ENCODE measurements around the gene LRRC71. TPM values are rescaled to one million over a fixed set of nuclear protein-coding genes. Genes with fewer than 3 reads are reported as not detected.
A peak's percentile ranks its signal among the peaks of the same experiment; 100 is the strongest.

The LRRC71 gene
- total RNA-seq, 1 donor from 2014 or later = not detected

GRCh38 chr1:156883919-156884318 lies 36.5 kb upstream of the LRRC71 start:
- Histone ChIP-seq H3K27me3 (peaks cover 33% of the 10 kb centered on the region), H3K79me2 (ENCODE audit: low read depth) (no peaks in the 10 kb centered on the region), H3K4me1 (peaks cover 30% of the 10 kb centered on the region), H3K9ac (no peak overlapping the region), H2AFZ (replicated peaks) (peak overlapping the region; percentile 44), H3K9me3 (ENCODE audit: low read depth) (no peaks in the 10 kb centered on the region), H3K4me2 (no peak overlapping the region), H3K36me3 (no peaks in the 10 kb centered on the region), H3K27ac (no peak overlapping the region), H3F3A (ENCODE audit: low read depth) (peaks cover 3% of the 10 kb centered on the region), H4K20me1 (ENCODE audit: low read depth) (no peaks in the 10 kb centered on the region), H3K4me3 (no peak overlapping the region)
- Mint-ChIP-seq H3K27ac (no peak overlapping the region), H3K4me3 (no peak overlapping the region), H3K27me3 (ENCODE audit: insufficient read depth, low read depth) (peaks cover 24% of the 10 kb centered on the region), H3K4me1 (peaks cover 45% of the 10 kb centered on the region), H3K36me3 (no peaks in the 10 kb centered on the region), H3K9me3 (no peaks in the 10 kb centered on the region)
- TF ChIP-seq EZH2phosphoT487 (IDR thresholded peaks at IDR 0.05) = no peak
- TF ChIP-seq EZH2 (IDR thresholded peaks at IDR 0.05) = no peak
- TF ChIP-seq, protein P1, sequence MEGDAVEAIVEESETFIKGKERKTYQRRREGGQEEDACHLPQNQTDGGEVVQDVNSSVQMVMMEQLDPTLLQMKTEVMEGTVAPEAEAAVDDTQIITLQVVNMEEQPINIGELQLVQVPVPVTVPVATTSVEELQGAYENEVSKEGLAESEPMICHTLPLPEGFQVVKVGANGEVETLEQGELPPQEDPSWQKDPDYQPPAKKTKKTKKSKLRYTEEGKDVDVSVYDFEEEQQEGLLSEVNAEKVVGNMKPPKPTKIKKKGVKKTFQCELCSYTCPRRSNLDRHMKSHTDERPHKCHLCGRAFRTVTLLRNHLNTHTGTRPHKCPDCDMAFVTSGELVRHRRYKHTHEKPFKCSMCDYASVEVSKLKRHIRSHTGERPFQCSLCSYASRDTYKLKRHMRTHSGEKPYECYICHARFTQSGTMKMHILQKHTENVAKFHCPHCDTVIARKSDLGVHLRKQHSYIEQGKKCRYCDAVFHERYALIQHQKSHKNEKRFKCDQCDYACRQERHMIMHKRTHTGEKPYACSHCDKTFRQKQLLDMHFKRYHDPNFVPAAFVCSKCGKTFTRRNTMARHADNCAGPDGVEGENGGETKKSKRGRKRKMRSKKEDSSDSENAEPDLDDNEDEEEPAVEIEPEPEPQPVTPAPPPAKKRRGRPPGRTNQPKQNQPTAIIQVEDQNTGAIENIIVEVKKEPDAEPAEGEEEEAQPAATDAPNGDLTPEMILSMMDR (IDR thresholded peaks at IDR 0.05) = no peak
- DNase-seq (ENCODE audit: low spot score) = no peak

DNA sequence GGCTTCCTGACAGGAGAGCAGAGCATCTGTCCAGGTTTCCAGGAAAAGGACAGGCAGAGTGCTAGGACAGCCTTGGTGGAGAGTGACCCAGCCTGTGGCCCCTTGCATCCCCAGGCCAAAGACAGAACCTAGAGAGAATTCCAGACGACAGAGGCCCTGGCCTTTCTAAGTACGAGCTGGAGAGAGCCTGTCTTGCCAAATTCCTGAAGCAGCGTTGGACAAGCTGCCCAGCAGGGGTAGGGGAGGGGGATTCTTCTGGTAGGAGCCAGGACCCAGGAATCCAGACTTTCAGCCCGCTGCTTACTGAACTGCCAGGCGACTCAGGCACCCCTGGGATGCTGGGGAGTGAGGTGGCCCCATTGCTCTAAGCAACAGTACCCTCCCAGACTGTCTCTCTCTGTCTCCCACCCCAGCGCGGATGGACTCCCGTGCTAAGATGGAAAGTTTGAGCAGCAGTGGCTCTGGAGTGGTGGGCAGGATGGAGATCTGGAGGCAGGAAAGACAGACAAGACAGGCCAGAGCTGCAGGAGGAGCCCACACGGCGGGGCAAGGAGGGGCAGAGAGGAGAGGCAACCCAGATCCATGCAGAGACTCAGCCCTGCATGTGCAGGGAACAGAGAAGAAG lies 35.8 kb upstream of the LRRC71 start:
- Histone ChIP-seq H3K9me3 (ENCODE audit: low read depth) (no peaks in the 10 kb centered on the region), H2AFZ (replicated peaks) (peak overlapping the region; percentile 44), H3F3A (ENCODE audit: low read depth) (peaks cover 6% of the 10 kb centered on the region), H3K4me2 (peak overlapping the region; percentile 37), H3K9ac (no peak overlapping the region), H3K79me2 (ENCODE audit: low read depth) (no peaks in the 10 kb centered on the region), H3K27me3 (peaks cover 26% of the 10 kb centered on the region), H4K20me1 (ENCODE audit: low read depth) (no peaks in the 10 kb centered on the region), H3K4me3 (no peak overlapping the region), H3K36me3 (no peaks in the 10 kb centered on the region), H3K27ac (no peak overlapping the region), H3K4me1 (peaks cover 30% of the 10 kb centered on the region)
- no peaks in the 10 kb centered on the region for H3K9me3 Mint-ChIP-seq
- no peak for TF ChIP-seq EZH2phosphoT487 (IDR thresholded peaks at IDR 0.05)
- no peak overlapping the region for H3K4me3 Mint-ChIP-seq
- H3K36me3 Mint-ChIP-seq = no peaks in the 10 kb centered on the region
- H3K27me3 Mint-ChIP-seq (ENCODE audit: insufficient read depth, low read depth) = peaks cover 24% of the 10 kb centered on the region
- peaks cover 47% of the 10 kb centered on the region for H3K4me1 Mint-ChIP-seq
- DNase-seq (ENCODE audit: low spot score) = peak; percentile 61
- H3K27ac Mint-ChIP-seq = peak overlapping the region; percentile 73

- Histone ChIP-seq H3F3A (ENCODE audit: low read depth) (peaks cover 6% of the 10 kb centered on the region), H3K9ac (no peak overlapping the region), H3K4me3 (no peak overlapping the region), H3K4me1 (peaks cover 30% of the 10 kb centered on the region), H4K20me1 (ENCODE audit: low read depth) (no peaks in the 10 kb centered on the region), H3K27me3 (peaks cover 24% of the 10 kb centered on the region), H3K79me2 (ENCODE audit: low read depth) (no peaks in the 10 kb centered on the region), H2AFZ (replicated peaks) (no peak overlapping the region), H3K9me3 (ENCODE audit: low read depth) (no peaks in the 10 kb centered on the region), H3K4me2 (peak overlapping the region; percentile 37), H3K27ac (no peak overlapping the region), H3K36me3 (no peaks in the 10 kb centered on the region)
- no peak for DNase-seq (ENCODE audit: low spot score)
- H3K9me3 Mint-ChIP-seq = no peaks in the 10 kb centered on the region
- H3K4me1 Mint-ChIP-seq = peaks cover 49% of the 10 kb centered on the region
- no peak overlapping the region for H3K27ac Mint-ChIP-seq
- peaks cover 27% of the 10 kb centered on the region for H3K27me3 Mint-ChIP-seq (ENCODE audit: insufficient read depth, low read depth)
- TF ChIP-seq EZH2 (IDR thresholded peaks at IDR 0.05) (no peak), EZH2phosphoT487 (IDR thresholded peaks at IDR 0.05) (no peak)
- TF ChIP-seq, protein P1 (IDR thresholded peaks at IDR 0.05) = no peak
- no peak overlapping the region for H3K4me3 Mint-ChIP-seq
- H3K36me3 Mint-ChIP-seq = no peaks in the 10 kb centered on the region
These were observed 35.1 kb upstream of the LRRC71 start for GRCh38 chr1:156885314-156885713.

- no peak for DNase-seq (ENCODE audit: low spot score)
- H3K9me3 ChIP-seq (ENCODE audit: low read depth) = no peaks in the 10 kb centered on the region
- H4K20me1 ChIP-seq (ENCODE audit: low read depth) = no peaks in the 10 kb centered on the region
- H3K9ac ChIP-seq = no peak overlapping the region
- peaks cover 30% of the 10 kb centered on the region for H3K4me1 ChIP-seq
- no peak overlapping the region for H3K27ac ChIP-seq
- Mint-ChIP-seq H3K36me3 (no peaks in the 10 kb centered on the region), H3K4me3 (peak overlapping the region; percentile 59), H3K4me1 (peaks cover 47% of the 10 kb centered on the region), H3K9me3 (no peaks in the 10 kb centered on the region), H3K27ac (peak overlapping the region; percentile 74), H3K27me3 (ENCODE audit: insufficient read depth, low read depth) (peaks cover 22% of the 10 kb centered on the region)
- H3K4me2 ChIP-seq = no peak overlapping the region
- no peak overlapping the region for H2AFZ ChIP-seq (replicated peaks)
- peaks cover 27% of the 10 kb centered on the region for H3K27me3 ChIP-seq
- H3K4me3 ChIP-seq = no peak overlapping the region
- peaks cover 6% of the 10 kb centered on the region for H3F3A ChIP-seq (ENCODE audit: low read depth)
- H3K79me2 ChIP-seq (ENCODE audit: low read depth) = no peaks in the 10 kb centered on the region
- no peaks in the 10 kb centered on the region for H3K36me3 ChIP-seq
- TF ChIP-seq EZH2phosphoT487 (IDR thresholded peaks at IDR 0.05) (no peak), EZH2 (IDR thresholded peaks at IDR 0.05) (no peak)
- TF ChIP-seq, protein P1 (IDR thresholded peaks at IDR 0.05) = no peak
These were observed 34.5 kb upstream of the LRRC71 start for GRCh38 chr1:156885880-156886355.
